HEK293T (cell line): ENCODE measurements around the gene PAK1IP1.

Source experiments
- ARNT ChIP-seq: fragments of 450-650 bp; IDR thresholded peaks from 2 replicates; pipeline ENCODE4 v1.6.1; 2017; ENCODE audit warnings: mild to moderate bottlenecking
- BHLHE40 ChIP-seq: fragments of 450-650 bp; IDR thresholded peaks from 2 replicates; pipeline ENCODE4 v1.6.1; 2016; ENCODE audit warnings: mild to moderate bottlenecking, moderate library complexity, borderline replicate concordance
- CTBP1 ChIP-seq: fragments of 450-650 bp; IDR thresholded peaks from 2 replicates; pipeline ENCODE4 v1.6.1; 2016; ENCODE audit warnings: borderline replicate concordance
- ELF4 ChIP-seq: fragments of 450-650 bp; IDR thresholded peaks from 2 replicates; pipeline ENCODE4 v1.6.1; 2017; ENCODE audit warnings: antibody characterized with exemption
- FOXA1 ChIP-seq: fragments of 450-650 bp; IDR thresholded peaks from 2 replicates; pipeline ENCODE4 v1.6.1; 2016; ENCODE audit warnings: mild to moderate bottlenecking
- FOXK2 ChIP-seq: fragments of 450-650 bp; IDR thresholded peaks from 2 replicates; pipeline ENCODE4 v1.6.1; 2016; ENCODE audit warnings: mild to moderate bottlenecking
- FOXM1 ChIP-seq: fragments of 450-650 bp; IDR thresholded peaks from 2 replicates; pipeline ENCODE4 v1.6.1; 2017; ENCODE audit warnings: mild to moderate bottlenecking, borderline replicate concordance
- L3MBTL2 ChIP-seq: fragments of 450-650 bp; conservative IDR thresholded peaks from 2 replicates; pipeline ENCODE4 v1.6.1; 2016; ENCODE audit warnings: mild to moderate bottlenecking
- LEF1 ChIP-seq: fragments of 450-650 bp; IDR thresholded peaks from 2 replicates; pipeline ENCODE4 v1.6.1; 2017; ENCODE audit warnings: mild to moderate bottlenecking, borderline replicate concordance
- SP1 ChIP-seq: fragments of 450-650 bp; IDR thresholded peaks from 2 replicates; pipeline ENCODE4 v1.6.1; 2017
- SUZ12 ChIP-seq: fragments of 450-650 bp; IDR thresholded peaks from 2 replicates; pipeline ENCODE4 v1.6.1; 2016; ENCODE audit warnings: mild to moderate bottlenecking
- TARDBP ChIP-seq: fragments of 450-650 bp; IDR thresholded peaks from 2 replicates; pipeline ENCODE4 v1.6.1; 2016
- TF ChIP-seq, protein P1 (sequence below): fragments of 450-650 bp; IDR thresholded peaks from 2 replicates; pipeline ENCODE4 v1.6.1; 2016

GRCh38 chr6:10725716-10726115 lies 30.9 kb downstream of the PAK1IP1 start:
- no peak for TF ChIP-seq FOXM1
- no peak for TF ChIP-seq CTBP1
- TF ChIP-seq SP1: no peak
- TF ChIP-seq, protein P1, sequence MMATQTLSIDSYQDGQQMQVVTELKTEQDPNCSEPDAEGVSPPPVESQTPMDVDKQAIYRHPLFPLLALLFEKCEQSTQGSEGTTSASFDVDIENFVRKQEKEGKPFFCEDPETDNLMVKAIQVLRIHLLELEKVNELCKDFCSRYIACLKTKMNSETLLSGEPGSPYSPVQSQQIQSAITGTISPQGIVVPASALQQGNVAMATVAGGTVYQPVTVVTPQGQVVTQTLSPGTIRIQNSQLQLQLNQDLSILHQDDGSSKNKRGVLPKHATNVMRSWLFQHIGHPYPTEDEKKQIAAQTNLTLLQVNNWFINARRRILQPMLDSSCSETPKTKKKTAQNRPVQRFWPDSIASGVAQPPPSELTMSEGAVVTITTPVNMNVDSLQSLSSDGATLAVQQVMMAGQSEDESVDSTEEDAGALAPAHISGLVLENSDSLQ: no peak
- TF ChIP-seq ARNT: no peak
- TF ChIP-seq FOXA1: no peak
- no peak for TF ChIP-seq SUZ12
- no peak for TF ChIP-seq BHLHE40
- TF ChIP-seq ELF4: no peak
- no peak for TF ChIP-seq L3MBTL2
- no peak for TF ChIP-seq TARDBP
- TF ChIP-seq LEF1: no peak
- no peak for TF ChIP-seq FOXK2
